ENCODE data around the gene TMEM184C.

The TMEM184C gene

GRCh38 chr4:147617173-147617840 lies at the start of gene TMEM184C:
Gene TMEM184C (plus strand): TSS chr4:147617397. CDS start chr4:147617957, 560 bp downstream.
- peak; percentile 98 for DNase-seq (ENCODE audit: low read depth in 2 of 2)

- DNase-seq (ENCODE audit: low read depth in 2 of 2) = no peak
Measured at GRCh38 chr4:147570616-147571015, 46.6 kb upstream of the TMEM184C start.

GRCh38 chr4:147571036-147571770 lies 46.0 kb upstream of the TMEM184C start:
- no peak for DNase-seq (ENCODE audit: low read depth in 2 of 2)

GRCh38 chr4:147576084-147576483 lies 41.1 kb upstream of the TMEM184C start:
- DNase-seq (ENCODE audit: low read depth in 2 of 2) = no peak

GRCh38 chr4:147578051-147578476 lies 39.1 kb upstream of the TMEM184C start:
- DNase-seq (ENCODE audit: low read depth in 2 of 2) = no peak

- no peak for DNase-seq (ENCODE audit: low read depth in 2 of 2)
Measured at GRCh38 chr4:147578593-147578992, 38.6 kb upstream of the TMEM184C start.

- no peak for DNase-seq (ENCODE audit: low read depth in 2 of 2)
Measured at GRCh38 chr4:147580396-147580795, 36.8 kb upstream of the TMEM184C start.

GRCh38 chr4:147581606-147582350 lies 35.4 kb upstream of the TMEM184C start:
- DNase-seq (ENCODE audit: low read depth in 2 of 2) = no peak

- no peak for DNase-seq (ENCODE audit: low read depth in 2 of 2)
Measured at GRCh38 chr4:147582386-147583060, 34.7 kb upstream of the TMEM184C start.

- no peak for DNase-seq (ENCODE audit: low read depth in 2 of 2)
Measured at GRCh38 chr4:147583876-147584275, 33.3 kb upstream of the TMEM184C start.

- no peak for DNase-seq (ENCODE audit: low read depth in 2 of 2)
Measured at GRCh38 chr4:147586032-147586431, 31.2 kb upstream of the TMEM184C start.

- DNase-seq (ENCODE audit: low read depth in 2 of 2) = no peak
Measured at GRCh38 chr4:147586637-147587036, 30.6 kb upstream of the TMEM184C start.

GRCh38 chr4:147587041-147587440 lies 30.2 kb upstream of the TMEM184C start:
- DNase-seq (ENCODE audit: low read depth in 2 of 2) = no peak

GRCh38 chr4:147589586-147589985 lies 27.6 kb upstream of the TMEM184C start:
- DNase-seq (ENCODE audit: low read depth in 2 of 2) = no peak

- DNase-seq (ENCODE audit: low read depth in 2 of 2) = peak; percentile 11 to 16
Measured at GRCh38 chr4:147590249-147590920, 26.8 kb upstream of the TMEM184C start.

- DNase-seq (ENCODE audit: low read depth in 2 of 2) = no peak
Measured at GRCh38 chr4:147591106-147591505, 26.1 kb upstream of the TMEM184C start.

- DNase-seq (ENCODE audit: low read depth in 2 of 2) = no peak
Measured at GRCh38 chr4:147594107-147594506, 23.1 kb upstream of the TMEM184C start.

GRCh38 chr4:147594578-147594977 lies 22.6 kb upstream of the TMEM184C start:
- DNase-seq (ENCODE audit: low read depth in 2 of 2) = no peak

- DNase-seq (ENCODE audit: low read depth in 2 of 2) = no peak
Measured at GRCh38 chr4:147596377-147596776, 20.8 kb upstream of the TMEM184C start.

- DNase-seq (ENCODE audit: low read depth in 2 of 2) = no peak
Measured at GRCh38 chr4:147596981-147597380, 20.2 kb upstream of the TMEM184C start.

GRCh38 chr4:147597561-147597960 lies 19.6 kb upstream of the TMEM184C start:
- DNase-seq (ENCODE audit: low read depth in 2 of 2) = no peak

Measured in stimulated activated CD4-positive, alpha-beta T cell treated with anti-CD3 and anti-CD28 coated beads, Interleukin-1b, Interleukin-23, amount 100 ng/mL, for 4 hours (primary cell).